GM23338 (cell line): ENCODE results near the gene PDE4D. TPM values are rescaled to one million over a fixed set of nuclear protein-coding genes. Genes with fewer than 3 reads are reported as not detected.

Source experiments
- ATAC-seq: fragments of 200-7000 bp; cut with Tn5 transposase; 3 replicates; pipeline ENCODE4 v1.9.1; 2020
- DNase-seq: peaks from one replicate; pipeline ENCODE4 v3.0.0-alpha.2; 2015; ENCODE audit warnings: low spot score
- H2AFZ ChIP-seq: fragments of 200-600 bp; sonication (generic); 2 replicates; pipeline ENCODE4 v1.8.0; 2016; ENCODE audit warnings: antibody characterized with exemption, mild to moderate bottlenecking, moderate library complexity
- H3F3A ChIP-seq: fragments of 200-600 bp; sonication (generic); replicated peaks from 2 replicates; pipeline ENCODE4 v1.8.0; 2017; ENCODE audit warnings: antibody characterized with exemption, mixed run types, low read depth
- H3K27ac ChIP-seq: fragments of 200-600 bp; sonication (generic); 2 replicates; pipeline ENCODE4 v1.6.1; 2016; ENCODE audit warnings: low read depth
- H3K27me3 ChIP-seq: fragments of 200-600 bp; sonication (generic); 2 replicates; pipeline ENCODE4 v1.8.0; 2016; ENCODE audit warnings: mild to moderate bottlenecking, mixed run types, moderate library complexity; ENCODE audit not compliant: insufficient read depth
- H3K36me3 ChIP-seq: fragments of 200-600 bp; sonication (generic); 2 replicates; pipeline ENCODE4 v1.8.0; 2016; ENCODE audit warnings: mild to moderate bottlenecking; ENCODE audit not compliant: insufficient read depth
- H3K4me1 ChIP-seq: fragments of 200-600 bp; sonication (generic); 2 replicates; pipeline ENCODE4 v1.8.0; 2016; ENCODE audit warnings: mild to moderate bottlenecking, moderate library complexity; ENCODE audit not compliant: insufficient read depth
- H3K4me2 ChIP-seq: fragments of 200-600 bp; sonication (generic); 2 replicates; pipeline ENCODE4 v1.7.1; 2017; ENCODE audit warnings: mixed run types
- H3K4me3 ChIP-seq: fragments of 200-600 bp; sonication (generic); 2 replicates; pipeline ENCODE4 v1.6.1; 2016; ENCODE audit warnings: mixed run types
- H3K79me2 ChIP-seq: fragments of 200-600 bp; sonication (generic); replicated peaks from 2 replicates; pipeline ENCODE4 v1.8.0; 2017; ENCODE audit warnings: mild to moderate bottlenecking; ENCODE audit not compliant: insufficient read depth
- H3K9me2 ChIP-seq: fragments of 200-600 bp; sonication (generic); 2 replicates; pipeline ENCODE4 v1.8.0; 2017; ENCODE audit not compliant: insufficient read depth
- H4K20me1 ChIP-seq: fragments of 200-600 bp; sonication (generic); replicated peaks from 2 replicates; pipeline ENCODE4 v1.8.0; 2017; ENCODE audit warnings: mild to moderate bottlenecking; ENCODE audit not compliant: insufficient read depth
- H3K27ac Mint-ChIP-seq: 2 replicates; pipeline ENCODE4 v1.8.0; 2020; ENCODE audit warnings: inconsistent platforms, mild to moderate bottlenecking, moderate library complexity, mixed read lengths
- H3K27me3 Mint-ChIP-seq: 3 replicates; pipeline ENCODE4 v1.8.0; 2022; ENCODE audit warnings: low read depth, mild to moderate bottlenecking, moderate library complexity, mixed read lengths, inconsistent platforms; ENCODE audit not compliant: insufficient read depth, poor library complexity
- H3K36me3 Mint-ChIP-seq: 3 replicates; pipeline ENCODE4 v1.8.0; 2021; ENCODE audit warnings: low read depth, mild to moderate bottlenecking, inconsistent platforms, moderate library complexity, mixed read lengths
- H3K4me1 Mint-ChIP-seq: 3 replicates; pipeline ENCODE4 v1.8.0; 2020; ENCODE audit warnings: mild to moderate bottlenecking, inconsistent platforms, mixed read lengths
- H3K4me3 Mint-ChIP-seq: 3 replicates; pipeline ENCODE4 v1.8.0; 2021; ENCODE audit warnings: moderate library complexity, mild to moderate bottlenecking, inconsistent platforms, mixed read lengths
- H3K9me3 Mint-ChIP-seq: 3 replicates; pipeline ENCODE4 v1.8.0; 2020; ENCODE audit warnings: moderate library complexity, mild to moderate bottlenecking, inconsistent platforms, mixed read lengths
- CREB1 ChIP-seq: fragments of 250-450 bp; sonication (Bioruptor Pico); IDR thresholded peaks from 2 replicates; pipeline ENCODE4 v1.5.0; 2020; ENCODE audit warnings: low read depth, mild to moderate bottlenecking, moderate library complexity
- CTCF ChIP-seq, 2 experiments: fragments of 200-600 bp in 1 of 2; sonication (generic) in 1 of 2; conservative IDR thresholded peaks; 2 replicates each; pipeline versions ENCODE4 v1.5.1 to v1.6.1; 2016 to 2017; ENCODE audit warnings: antibody characterized with exemption in 2 of 2, low read depth in 2 of 2, mild to moderate bottlenecking in 2 of 2, moderate library complexity in 1 of 2
- EZH2 ChIP-seq: fragments of 200-600 bp; sonication (generic); IDR thresholded peaks from one replicate; pipeline ENCODE4 v1.8.0; 2017; ENCODE audit warnings: antibody characterized with exemption, mild to moderate bottlenecking, low read depth; ENCODE audit not compliant: unreplicated experiment
- EZH2phosphoT487 ChIP-seq: fragments of 200-600 bp; sonication (generic); IDR thresholded peaks from one replicate; pipeline ENCODE4 v1.8.1; 2018; ENCODE audit warnings: antibody characterized with exemption; ENCODE audit not compliant: unreplicated experiment
- JUNB ChIP-seq: IDR thresholded peaks from one replicate; pipeline ENCODE4 v1.6.1; 2016; ENCODE audit warnings: antibody characterized with exemption; ENCODE audit not compliant: unreplicated experiment
- NANOG ChIP-seq: IDR thresholded peaks from 2 replicates; pipeline ENCODE4 v1.6.1; 2016; ENCODE audit warnings: antibody characterized with exemption, borderline replicate concordance
- POLR2AphosphoS5 ChIP-seq: IDR thresholded peaks from 2 replicates; pipeline ENCODE4 v1.6.1; 2016; ENCODE audit warnings: antibody characterized with exemption, low read depth
- REST ChIP-seq: IDR thresholded peaks from one replicate; pipeline ENCODE4 v1.6.1; 2018; ENCODE audit warnings: antibody characterized with exemption; ENCODE audit not compliant: unreplicated experiment
- STAT1 ChIP-seq: IDR thresholded peaks from one replicate; pipeline ENCODE4 v1.6.1; 2016; ENCODE audit warnings: antibody characterized with exemption; ENCODE audit not compliant: unreplicated experiment
- ZNF114 ChIP-seq: fragments of 250-450 bp; sonication (Bioruptor Pico); IDR thresholded peaks from 2 replicates; pipeline ENCODE4 v1.5.0; 2020; ENCODE audit warnings: mild to moderate bottlenecking, moderate library complexity
- ZNF331 ChIP-seq: fragments of 250-450 bp; sonication (Bioruptor Pico); IDR thresholded peaks from 2 replicates; pipeline ENCODE4 v1.5.0; 2020; ENCODE audit warnings: low read depth, mild to moderate bottlenecking, moderate library complexity
- polyA plus RNA-seq: library from polyadenylated mRNA; unstranded; fragments of >200 nt; fragmentation: Nextera tagmentation; extraction: Ambion mirVana; gene quantifications from 2 replicates; pipeline ENCODE4 v1.2.1, GENCODE V29; 2016
- total RNA-seq: library from RNA; depleted of rRNA; stranded (reverse); fragments of >200 nt; shearing (Covaris generic); gene quantifications from 2 replicates; pipeline ENCODE4 v1.2.3, GENCODE V29; 2014
- TF ChIP-seq, protein P1 (sequence below): IDR thresholded peaks from 2 replicates; pipeline ENCODE4 v1.6.1; 2016; ENCODE audit warnings: antibody characterized with exemption

PDE4D gene
- total and polyA plus RNA-seq, 2 experiments from 2014 or later, result 2.1 to 4.7 TPM

DNA sequence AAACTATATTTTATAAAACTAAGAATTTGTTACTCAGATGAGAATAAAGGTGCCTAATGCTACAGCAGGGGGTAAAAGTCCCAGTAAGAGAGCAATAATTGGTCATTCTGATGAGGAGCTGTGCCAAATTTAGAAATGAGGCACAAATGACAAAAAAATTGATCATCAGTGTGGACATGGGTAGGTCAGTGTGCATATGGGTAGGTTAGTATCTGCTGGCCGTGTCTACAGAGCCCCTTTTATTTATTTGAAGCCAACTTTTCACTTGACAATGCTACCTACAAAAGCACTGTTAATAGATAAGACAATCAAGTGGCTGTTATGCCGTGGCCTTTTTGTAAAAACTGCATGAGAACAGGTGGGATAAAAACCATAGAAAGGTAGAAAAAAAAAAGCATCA is 856.1 kb downstream of the PDE4D start:
- Mint-ChIP-seq H3K36me3 (no peaks in the 10 kb centered on the region), H3K27ac (no peak overlapping the region), H3K4me3 (no peak overlapping the region), H3K9me3 (no peaks in the 10 kb centered on the region), H3K4me1 (peaks cover 10% of the 10 kb centered on the region; the same call in 2 of the 3 replicates), H3K27me3 (peaks cover 27% of the 10 kb centered on the region)
- no peaks in the 10 kb centered on the region for H3K9me2 ChIP-seq
- peaks cover 8% of the 10 kb centered on the region for H3K4me1 ChIP-seq
- no peaks in the 10 kb centered on the region; the same call in 1 of the 2 replicates for H3K79me2 ChIP-seq
- DNase-seq (no peak), ATAC-seq (no peak)
- no peaks in the 10 kb centered on the region for H3K36me3 ChIP-seq
- H2AFZ ChIP-seq, result no peak overlapping the region
- TF ChIP-seq REST, result no peak
- TF ChIP-seq CREB1, result no peak
- TF ChIP-seq ZNF114 (CRISPR knock-in tag), result no peak
- TF ChIP-seq EZH2phosphoT487, result no peak
- no peak for TF ChIP-seq JUNB
- no peak for TF ChIP-seq NANOG
- TF ChIP-seq EZH2, result no peak
- TF ChIP-seq CTCF (conservative IDR thresholded peaks at IDR 0.05; ENCODE audit: low read depth in 2 of 2), result no peak
- TF ChIP-seq, protein P1, sequence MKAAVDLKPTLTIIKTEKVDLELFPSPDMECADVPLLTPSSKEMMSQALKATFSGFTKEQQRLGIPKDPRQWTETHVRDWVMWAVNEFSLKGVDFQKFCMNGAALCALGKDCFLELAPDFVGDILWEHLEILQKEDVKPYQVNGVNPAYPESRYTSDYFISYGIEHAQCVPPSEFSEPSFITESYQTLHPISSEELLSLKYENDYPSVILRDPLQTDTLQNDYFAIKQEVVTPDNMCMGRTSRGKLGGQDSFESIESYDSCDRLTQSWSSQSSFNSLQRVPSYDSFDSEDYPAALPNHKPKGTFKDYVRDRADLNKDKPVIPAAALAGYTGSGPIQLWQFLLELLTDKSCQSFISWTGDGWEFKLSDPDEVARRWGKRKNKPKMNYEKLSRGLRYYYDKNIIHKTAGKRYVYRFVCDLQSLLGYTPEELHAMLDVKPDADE, result no peak
- no peak for TF ChIP-seq POLR2AphosphoS5
- no peak for TF ChIP-seq ZNF331 (CRISPR knock-in tag)
- TF ChIP-seq STAT1, result no peak
- no peaks in the 10 kb centered on the region for H3F3A ChIP-seq
- peaks cover 48% of the 10 kb centered on the region for H3K27me3 ChIP-seq
- no peak overlapping the region for H3K27ac ChIP-seq
- no peaks in the 10 kb centered on the region for H4K20me1 ChIP-seq
- H3K4me2 ChIP-seq, result 0 out of 2 replicates have a peak overlapping the region, but pooled peaks have one; percentile 77
- H3K4me3 ChIP-seq, result no peak overlapping the region
